Nephron progenitor cell (in vitro differentiated cells): ENCODE results near the gene ENOSF1.

Experiments
- DNase-seq: peaks from one replicate; pipeline ENCODE4 v3.0.0; 2021
- H3K27ac Mint-ChIP-seq: 2 replicates; pipeline ENCODE4 v1.8.0; 2021; ENCODE audit warnings: mild to moderate bottlenecking, moderate library complexity, mixed read lengths
- H3K27me3 Mint-ChIP-seq: 2 replicates; pipeline ENCODE4 v1.8.0; 2021; ENCODE audit warnings: mild to moderate bottlenecking, low read depth, mixed read lengths; ENCODE audit not compliant: poor library complexity
- H3K36me3 Mint-ChIP-seq: 2 replicates; pipeline ENCODE4 v1.8.0; 2021; ENCODE audit warnings: low read depth, mixed read lengths
- H3K4me1 Mint-ChIP-seq: 2 replicates; pipeline ENCODE4 v1.8.0; 2021; ENCODE audit warnings: mixed read lengths
- H3K4me3 Mint-ChIP-seq: 2 replicates; pipeline ENCODE4 v1.8.0; 2021; ENCODE audit warnings: mild to moderate bottlenecking, moderate library complexity, mixed read lengths
- H3K9me3 Mint-ChIP-seq: 2 replicates; pipeline ENCODE4 v1.8.0; 2021; ENCODE audit warnings: mild to moderate bottlenecking, moderate library complexity, mixed read lengths
- TF ChIP-seq, protein P1 (sequence below): fragments of 200-600 bp; sonication (generic); IDR thresholded peaks from 2 replicates; pipeline ENCODE4 v1.5.0; 2021; ENCODE audit warnings: antibody characterized with exemption

ENOSF1 gene

DNA sequence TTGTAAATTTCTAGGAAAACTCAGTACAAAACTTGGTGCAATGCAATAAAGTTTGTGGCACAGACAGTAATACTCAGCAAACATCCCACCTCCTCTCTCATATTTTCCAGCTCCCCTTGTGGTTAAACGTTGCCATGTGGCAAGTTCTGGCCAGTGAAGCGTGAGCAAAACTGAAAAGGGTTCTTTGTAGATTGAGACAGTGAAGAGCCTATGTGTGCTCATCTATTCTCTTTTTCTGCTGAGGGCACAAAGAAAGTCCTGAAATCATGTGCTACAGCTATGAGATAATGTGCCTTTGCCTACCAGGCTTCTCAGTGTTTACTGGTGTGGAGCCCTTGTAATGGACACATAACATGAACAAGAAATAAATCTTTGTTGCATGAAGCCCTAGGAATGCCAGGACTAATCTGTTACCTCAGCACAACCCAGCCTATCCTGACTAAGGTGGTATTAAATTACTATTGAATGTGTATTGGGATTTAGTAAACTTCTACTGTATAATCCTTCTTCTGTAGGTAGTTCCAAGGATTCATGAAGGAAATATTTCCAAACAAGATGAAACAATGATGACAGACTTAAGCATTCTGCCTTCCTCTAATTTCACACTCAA is 67.9 kb downstream of the ENOSF1 start:
- Mint-ChIP-seq H3K27ac (no peak overlapping the region), H3K36me3 (no peaks in the 10 kb centered on the region), H3K4me3 (no peak overlapping the region), H3K27me3 (no peaks in the 10 kb centered on the region), H3K4me1 (no peaks in the 10 kb centered on the region), H3K9me3 (no peaks in the 10 kb centered on the region)
- DNase-seq, result no peak
- TF ChIP-seq, protein P1, sequence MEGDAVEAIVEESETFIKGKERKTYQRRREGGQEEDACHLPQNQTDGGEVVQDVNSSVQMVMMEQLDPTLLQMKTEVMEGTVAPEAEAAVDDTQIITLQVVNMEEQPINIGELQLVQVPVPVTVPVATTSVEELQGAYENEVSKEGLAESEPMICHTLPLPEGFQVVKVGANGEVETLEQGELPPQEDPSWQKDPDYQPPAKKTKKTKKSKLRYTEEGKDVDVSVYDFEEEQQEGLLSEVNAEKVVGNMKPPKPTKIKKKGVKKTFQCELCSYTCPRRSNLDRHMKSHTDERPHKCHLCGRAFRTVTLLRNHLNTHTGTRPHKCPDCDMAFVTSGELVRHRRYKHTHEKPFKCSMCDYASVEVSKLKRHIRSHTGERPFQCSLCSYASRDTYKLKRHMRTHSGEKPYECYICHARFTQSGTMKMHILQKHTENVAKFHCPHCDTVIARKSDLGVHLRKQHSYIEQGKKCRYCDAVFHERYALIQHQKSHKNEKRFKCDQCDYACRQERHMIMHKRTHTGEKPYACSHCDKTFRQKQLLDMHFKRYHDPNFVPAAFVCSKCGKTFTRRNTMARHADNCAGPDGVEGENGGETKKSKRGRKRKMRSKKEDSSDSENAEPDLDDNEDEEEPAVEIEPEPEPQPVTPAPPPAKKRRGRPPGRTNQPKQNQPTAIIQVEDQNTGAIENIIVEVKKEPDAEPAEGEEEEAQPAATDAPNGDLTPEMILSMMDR, result no peak

DNA sequence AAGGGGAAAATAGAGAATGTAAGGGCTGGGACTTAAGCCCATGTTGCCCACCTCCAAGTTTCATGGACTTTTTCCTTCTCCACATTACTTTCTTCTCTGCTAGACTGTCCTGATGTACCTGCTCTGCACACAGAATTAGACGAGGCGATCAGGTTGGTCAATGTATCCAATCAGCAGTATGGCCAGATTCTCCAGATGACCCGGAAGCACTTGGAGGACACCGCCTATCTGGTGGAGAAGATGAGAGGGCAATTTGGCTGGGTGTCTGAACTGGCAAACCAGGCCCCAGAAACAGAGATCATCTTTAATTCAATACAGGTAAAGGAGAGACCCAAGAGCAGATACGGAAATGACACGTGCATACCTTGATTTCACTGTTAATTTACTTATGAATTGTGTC is 71.2 kb downstream of the ENOSF1 start:
- Mint-ChIP-seq H3K36me3 (peaks cover 4% of the 10 kb centered on the region), H3K4me3 (no peak overlapping the region), H3K4me1 (no peaks in the 10 kb centered on the region), H3K27me3 (peaks cover 5% of the 10 kb centered on the region), H3K27ac (no peak overlapping the region), H3K9me3 (peaks cover 3% of the 10 kb centered on the region)
- TF ChIP-seq, protein P1, result no peak
- DNase-seq, result no peak

DNA sequence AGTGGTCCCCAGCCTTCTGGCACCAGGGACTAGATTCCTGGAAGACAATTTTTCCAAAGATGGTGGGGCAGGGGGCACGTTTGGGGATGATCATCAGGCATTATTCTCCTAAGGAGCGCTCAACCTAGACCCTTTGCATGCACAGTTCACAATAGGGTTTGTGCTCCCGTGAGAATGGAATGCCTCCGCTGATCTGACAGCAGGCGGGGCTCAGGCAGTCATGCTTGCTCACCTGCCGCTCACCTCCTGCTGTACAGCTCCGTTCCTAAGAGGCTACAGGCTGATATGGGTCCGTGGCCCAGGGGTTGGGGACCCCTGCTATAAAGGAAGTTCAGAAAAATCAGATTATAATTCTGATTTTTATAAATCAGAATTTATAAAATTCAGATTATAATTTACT is 77.3 kb downstream of the ENOSF1 start:
- TF ChIP-seq, protein P1, result no peak
- H3K36me3 Mint-ChIP-seq, result peaks cover 13% of the 10 kb centered on the region

DNA sequence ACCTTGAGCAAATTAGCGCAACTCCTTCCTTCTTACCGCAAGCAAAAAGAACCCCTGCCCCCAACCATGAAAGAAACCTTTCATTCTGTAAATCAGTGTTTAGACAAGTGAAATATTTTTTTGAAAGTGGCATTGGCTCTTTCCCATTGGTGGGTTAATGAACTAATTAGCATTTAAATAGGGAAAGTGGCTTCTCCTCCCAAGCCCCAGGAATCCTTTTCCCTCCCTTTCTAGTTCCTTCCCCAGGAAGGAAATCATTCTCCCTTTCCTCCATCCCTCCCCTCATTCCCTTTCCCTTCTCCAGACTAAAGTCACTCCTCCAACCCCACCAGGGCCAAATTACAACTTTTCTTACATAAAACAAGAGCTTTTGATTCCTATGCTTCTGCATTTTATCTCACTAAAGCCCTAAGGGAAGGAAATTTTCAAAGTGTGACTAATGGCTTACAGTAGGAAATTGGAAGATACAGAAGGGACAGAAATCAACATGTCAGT is 77.8 kb downstream of the ENOSF1 start:
- Mint-ChIP-seq H3K9me3 (peaks cover 6% of the 10 kb centered on the region), H3K27ac (peak overlapping the region; percentile 49)

More for the DNA sequence above, 77.3 kb downstream of the ENOSF1 start:
- no peak overlapping the region for H3K27ac Mint-ChIP-seq
- peaks cover 4% of the 10 kb centered on the region for H3K4me1 Mint-ChIP-seq
- peaks cover 8% of the 10 kb centered on the region for H3K27me3 Mint-ChIP-seq
- peaks cover 5% of the 10 kb centered on the region for H3K9me3 Mint-ChIP-seq
- H3K4me3 Mint-ChIP-seq, result no peak overlapping the region
- DNase-seq, result no peak

DNA sequence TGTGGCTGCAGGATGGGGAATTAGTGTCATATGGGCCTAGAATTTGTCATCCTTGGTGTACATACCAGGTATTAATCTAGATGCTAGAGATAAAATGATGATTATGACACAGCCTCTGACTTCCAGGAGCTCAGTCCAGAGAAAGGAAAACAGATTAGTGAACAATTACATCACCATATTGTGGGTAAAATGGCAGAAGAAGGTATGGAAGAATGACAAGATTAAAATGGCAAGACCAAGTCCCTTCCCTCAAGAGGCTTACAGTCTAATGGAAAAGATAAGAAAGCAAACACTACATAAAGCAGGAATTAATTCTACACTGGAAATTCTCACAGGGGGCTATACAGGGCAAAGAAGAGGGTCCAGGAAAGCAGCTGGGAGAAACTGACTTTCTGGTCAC is 80.9 kb downstream of the ENOSF1 start:
- no peak overlapping the region for H3K27ac Mint-ChIP-seq
- TF ChIP-seq, protein P1, result no peak
- H3K36me3 Mint-ChIP-seq, result peaks cover 9% of the 10 kb centered on the region
- no peak overlapping the region for H3K4me3 Mint-ChIP-seq
- DNase-seq, result no peak
- H3K4me1 Mint-ChIP-seq, result peaks cover 4% of the 10 kb centered on the region
- H3K9me3 Mint-ChIP-seq, result peaks cover 3% of the 10 kb centered on the region
- H3K27me3 Mint-ChIP-seq, result peaks cover 3% of the 10 kb centered on the region

More for the DNA sequence above, 77.8 kb downstream of the ENOSF1 start:
- peaks cover 4% of the 10 kb centered on the region for H3K4me1 Mint-ChIP-seq
- peaks cover 8% of the 10 kb centered on the region for H3K27me3 Mint-ChIP-seq
- no peak overlapping the region for H3K4me3 Mint-ChIP-seq
- TF ChIP-seq, protein P1, result no peak
- no peak for DNase-seq
- peaks cover 13% of the 10 kb centered on the region for H3K36me3 Mint-ChIP-seq
